Mesodermal cell (in vitro differentiated cells): Measurements from ENCODE around the gene NDUFV1.
"Not testable (repeated sequence)": the region's sequence is repeated elsewhere in the genome, so short reads cannot be mapped to it uniquely, and the experiment has no call there.

Source experiments
- H3K27ac ChIP-seq: 2 replicates; pipeline ENCODE4 v1.7.0; 2013; ENCODE audit warnings: mild to moderate bottlenecking, low read depth, low read length, moderate library complexity; ENCODE audit not compliant: severe bottlenecking
- H3K36me3 ChIP-seq: 2 replicates; pipeline ENCODE4 v1.7.1; 2013; ENCODE audit warnings: mild to moderate bottlenecking, low read length, moderate library complexity; ENCODE audit not compliant: control insufficient read depth, insufficient read depth
- H3K4me1 ChIP-seq: one replicate; pipeline ENCODE4 v1.7.1; 2013; ENCODE audit warnings: mild to moderate bottlenecking, low read length; ENCODE audit not compliant: insufficient read depth, control insufficient read depth, poor library complexity, severe bottlenecking
- H3K4me3 ChIP-seq: 2 replicates; pipeline ENCODE4 v1.7.0; 2013; ENCODE audit warnings: low read length, control low read depth, mild to moderate bottlenecking; ENCODE audit not compliant: insufficient read depth, poor library complexity, severe bottlenecking; ENCODE audit errors: extremely low read depth
- H3K9me3 ChIP-seq: 2 replicates; pipeline ENCODE4 v1.7.1; 2013; ENCODE audit warnings: mild to moderate bottlenecking, low read length, moderate library complexity; ENCODE audit not compliant: control insufficient read depth
- WGBS, 2 experiments: methylation state at CpG; one replicate each; pipeline ENCODE4 v1.1.5; 2013; ENCODE audit warnings: missing lambda C conversion rate in 2 of 2; ENCODE audit not compliant: insufficient coverage in 2 of 2; 5-methylcytosine and 5-hydroxymethylcytosine counted together

The NDUFV1 gene

GRCh38 chr11:67635231-67635521 is 28.4 kb downstream of the NDUFV1 start:
- 91 to 95% methylated on average over 3 of the region's 4 CpGs for WGBS, 2 experiments
- H3K4me3 ChIP-seq, result no peak overlapping the region
- H3K36me3 ChIP-seq, result no peaks in the 10 kb centered on the region
- peaks cover 6% of the 10 kb centered on the region for H3K4me1 ChIP-seq
- no peak overlapping the region for H3K27ac ChIP-seq
- no peaks in the 10 kb centered on the region for H3K9me3 ChIP-seq

GRCh38 chr11:67636962-67637361 is 30.2 kb downstream of the NDUFV1 start:
- Histone ChIP-seq H3K4me1 (no peaks in the 10 kb centered on the region), H3K4me3 (no peak overlapping the region), H3K36me3 (no peaks in the 10 kb centered on the region), H3K9me3 (no peaks in the 10 kb centered on the region), H3K27ac (no peak overlapping the region)
- 92 to 93% methylated on average over 3 to 4 of the region's 6 CpGs for WGBS, 2 experiments

GRCh38 chr11:67637441-67637840 is 30.7 kb downstream of the NDUFV1 start:
- H3K4me3 ChIP-seq, H3K9me3 ChIP-seq, H3K27ac ChIP-seq, H3K4me1 ChIP-seq, H3K36me3 ChIP-seq: not testable (repeated sequence)
- WGBS, 2 experiments, result no CpG with 5 or more reads among the region's 3 CpGs

- Histone ChIP-seq H3K4me3 (no peak overlapping the region), H3K36me3 (no peaks in the 10 kb centered on the region), H3K4me1 (no peaks in the 10 kb centered on the region), H3K9me3 (no peaks in the 10 kb centered on the region), H3K27ac (no peak overlapping the region)
- WGBS, 2 experiments, result 91 to 94% methylated on average over 21 to 22 of the region's 24 CpGs
Observed at GRCh38 chr11:67638535-67639437, 32.0 kb downstream of the NDUFV1 start.

GRCh38 chr11:67639438-67639859 is 32.7 kb downstream of the NDUFV1 start, which contains the start of gene TBX10:
Gene TBX10, minus strand, starts transcription at chr11:67639763. Its CDS starts 291 bp downstream, at chr11:67639472.
- H3K4me3 ChIP-seq, result no peak within 1 kb of the TSS

GRCh38 chr11:67640021-67640757 is 33.5 kb downstream of the NDUFV1 start:
- Histone ChIP-seq H3K36me3 (no peaks in the 10 kb centered on the region), H3K4me1 (no peaks in the 10 kb centered on the region), H3K4me3 (no peak overlapping the region), H3K9me3 (no peaks in the 10 kb centered on the region), H3K27ac (no peak overlapping the region)
- 52 to 56% methylated on average over 19 to 21 of the region's 23 CpGs for WGBS, 2 experiments

More at GRCh38 chr11:67639438-67639859, 32.7 kb downstream of the NDUFV1 start, which contains the start of gene TBX10:
- no peak within 1 kb of the TSS for H3K27ac ChIP-seq
- H3K9me3 ChIP-seq, result no peaks in the 10 kb centered on the region
- WGBS, 2 experiments, result 89 to 93% methylated on average over 13 to 16 of the region's 18 CpGs
- H3K36me3 ChIP-seq, result no peaks in the 10 kb centered on the region
- H3K4me1 ChIP-seq, result no peaks in the 10 kb centered on the region

GRCh38 chr11:67640758-67641337 is 34.1 kb downstream of the NDUFV1 start:
- Histone ChIP-seq H3K9me3 (no peaks in the 10 kb centered on the region), H3K4me1 (no peaks in the 10 kb centered on the region), H3K36me3 (no peaks in the 10 kb centered on the region), H3K27ac (no peak overlapping the region), H3K4me3 (no peak overlapping the region)
- 78% methylated on average over 6 to 9 of the region's 12 CpGs for WGBS, 2 experiments

GRCh38 chr11:67641338-67642172 is 34.8 kb downstream of the NDUFV1 start:
- WGBS, 2 experiments, result 92 to 94% methylated on average over 19 to 26 of the region's 28 CpGs
- Histone ChIP-seq H3K27ac (no peak overlapping the region), H3K9me3 (no peaks in the 10 kb centered on the region), H3K4me3 (no peak overlapping the region), H3K36me3 (no peaks in the 10 kb centered on the region), H3K4me1 (no peaks in the 10 kb centered on the region)

- H3K27ac ChIP-seq, result no peak overlapping the region
- H3K4me1 ChIP-seq, result no peaks in the 10 kb centered on the region
- 90 to 92% methylated on average over 14 of the region's 15 CpGs for WGBS, 2 experiments
- H3K36me3 ChIP-seq, result no peaks in the 10 kb centered on the region
- no peaks in the 10 kb centered on the region for H3K9me3 ChIP-seq
- H3K4me3 ChIP-seq, result no peak overlapping the region
Observed at GRCh38 chr11:67642173-67643120, 35.7 kb downstream of the NDUFV1 start.
